Ishikawa (cell line): Measurements from ENCODE around the gene AKAP1.

ENCODE experiments used
- FOXM1 ChIP-seq: IDR thresholded peaks from 2 replicates; pipeline ENCODE4 v1.6.1; 2012; ENCODE audit warnings: low read depth, borderline replicate concordance
- MAX ChIP-seq: IDR thresholded peaks from 2 replicates; pipeline ENCODE4 v1.6.1; 2012
- TCF12 ChIP-seq: IDR thresholded peaks from 2 replicates; pipeline ENCODE4 v1.6.1; 2012; ENCODE audit warnings: low read depth
- YY1 ChIP-seq: IDR thresholded peaks from 2 replicates; pipeline ENCODE4 v1.6.1; 2012; ENCODE audit warnings: low read depth

- TF ChIP-seq MAX = no peak
- TF ChIP-seq FOXM1 = no peak
- TF ChIP-seq YY1 = no peak
- no peak for TF ChIP-seq TCF12
These were observed 12.9 kb downstream of the AKAP1 start for GRCh38 chr17:57097832-57098421.
